T-helper 17 cell (primary cell): ENCODE measurements around the gene RAB38. TPM values are rescaled to one million over a fixed set of nuclear protein-coding genes. Genes with fewer than 3 reads are reported as not detected.

Experiments used
- ATAC-seq: fragments of 150-1000 bp; cut with Tn5 transposase; 2 replicates; pipeline ENCODE4 v1.10.0; 2021; ENCODE audit warnings: mild to moderate bottlenecking, moderate library complexity
- DNase-seq, 3 donors: peaks; one replicate each; pipeline versions ENCODE4 v3.0.0 to v3.0.0-alpha.2; 2020 to 2021
- H3K9me3 ChIP-seq: one replicate; pipeline ENCODE4 v1.7.0; 2013; ENCODE audit warnings: low read length, mild to moderate bottlenecking; ENCODE audit not compliant: control insufficient read depth, poor library complexity, severe bottlenecking
- H3K27ac Mint-ChIP-seq: one replicate; pipeline ENCODE4 v1.8.0; 2022; ENCODE audit warnings: mild to moderate bottlenecking, moderate library complexity, mixed read lengths
- H3K27me3 Mint-ChIP-seq: one replicate; pipeline ENCODE4 v1.8.0; 2022; ENCODE audit warnings: mixed read lengths
- H3K36me3 Mint-ChIP-seq: one replicate; pipeline ENCODE4 v1.8.0; 2022; ENCODE audit warnings: low read depth, mixed read lengths
- H3K4me1 Mint-ChIP-seq: one replicate; pipeline ENCODE4 v1.8.0; 2022; ENCODE audit warnings: mild to moderate bottlenecking, mixed read lengths
- H3K4me3 Mint-ChIP-seq: one replicate; pipeline ENCODE4 v1.8.0; 2022; ENCODE audit warnings: mild to moderate bottlenecking, moderate library complexity, mixed read lengths
- total RNA-seq, 4 donors: library from RNA in 2 of 4; stranded (reverse) in 2 of 4; gene quantifications; one replicate each; pipeline ENCODE4 v1.2.3 and lab custom pipeline; 2022 to 2026

RAB38 gene
- 1 to 10 TPM; 1.0 to 2.2 TPM for total RNA-seq
- 0.45 to 1.2 reads per million in 2 donors for total RNA-seq (lab: John Stamatoyannopoulos, UW)

GRCh38 chr11:88174709-88175568 lies at the start of gene RAB38:
RAB38 (minus strand) TSS chr11:88175443; CDS start chr11:88175384, 59 bp downstream.
- no peaks in the 10 kb centered on the region for H3K9me3 ChIP-seq
- H3K4me1 Mint-ChIP-seq = peaks cover 5% of the 10 kb centered on the region
- ATAC-seq = peak; percentile 66
- H3K27me3 Mint-ChIP-seq = peaks cover 6% of the 10 kb centered on the region
- DNase-seq = no peak
- H3K27ac Mint-ChIP-seq = no peak within 1 kb of the TSS
- H3K4me3 Mint-ChIP-seq = peak within 1 kb of the TSS; percentile 79
- H3K36me3 Mint-ChIP-seq = no peaks in the 10 kb centered on the region

GRCh38 chr11:88213406-88213805 lies 38.2 kb upstream of the RAB38 start:
- Mint-ChIP-seq H3K4me3 (no peak overlapping the region), H3K27me3 (no peaks in the 10 kb centered on the region), H3K4me1 (no peaks in the 10 kb centered on the region), H3K36me3 (no peaks in the 10 kb centered on the region), H3K27ac (no peak overlapping the region)
- ATAC-seq (no peak), DNase-seq (no peak)
- H3K9me3 ChIP-seq = no peaks in the 10 kb centered on the region

- H3K9me3 ChIP-seq = no peaks in the 10 kb centered on the region
- Mint-ChIP-seq H3K27ac (no peak overlapping the region), H3K36me3 (no peaks in the 10 kb centered on the region), H3K4me1 (no peaks in the 10 kb centered on the region), H3K27me3 (no peaks in the 10 kb centered on the region), H3K4me3 (no peak overlapping the region)
- DNase-seq (no peak), ATAC-seq (no peak)
Observed at GRCh38 chr11:88212300-88212699, 37.1 kb upstream of the RAB38 start.

GRCh38 chr11:88208745-88209144 lies 33.5 kb upstream of the RAB38 start:
- Mint-ChIP-seq H3K36me3 (peaks cover 1% of the 10 kb centered on the region), H3K27ac (no peak overlapping the region)
- ATAC-seq = no peak

GRCh38 chr11:88206751-88207150 lies 31.5 kb upstream of the RAB38 start:
- H3K9me3 ChIP-seq = no peaks in the 10 kb centered on the region
- ATAC-seq (no peak), DNase-seq (no peak)
- no peak overlapping the region for H3K27ac Mint-ChIP-seq
- no peak overlapping the region for H3K4me3 Mint-ChIP-seq
- H3K36me3 Mint-ChIP-seq = peaks cover 2% of the 10 kb centered on the region
- no peaks in the 10 kb centered on the region for H3K27me3 Mint-ChIP-seq
- no peaks in the 10 kb centered on the region for H3K4me1 Mint-ChIP-seq

More at GRCh38 chr11:88208745-88209144, 33.5 kb upstream of the RAB38 start:
- H3K9me3 ChIP-seq = no peaks in the 10 kb centered on the region
- no peak for DNase-seq
- Mint-ChIP-seq H3K4me1 (no peaks in the 10 kb centered on the region), H3K4me3 (no peak overlapping the region), H3K27me3 (no peaks in the 10 kb centered on the region)

- H3K4me1 Mint-ChIP-seq = no peaks in the 10 kb centered on the region
- ATAC-seq (no peak), DNase-seq (no peak)
- H3K27me3 Mint-ChIP-seq = no peaks in the 10 kb centered on the region
- H3K4me3 Mint-ChIP-seq = no peak overlapping the region
- no peak overlapping the region for H3K27ac Mint-ChIP-seq
- H3K36me3 Mint-ChIP-seq = peaks cover 2% of the 10 kb centered on the region
- H3K9me3 ChIP-seq = no peaks in the 10 kb centered on the region
Observed at GRCh38 chr11:88204353-88204752, 29.1 kb upstream of the RAB38 start.

GRCh38 chr11:88203604-88204003 lies 28.4 kb upstream of the RAB38 start:
- Mint-ChIP-seq H3K4me1 (no peaks in the 10 kb centered on the region), H3K27me3 (no peaks in the 10 kb centered on the region)
- DNase-seq = no peak

GRCh38 chr11:88202498-88202897 lies 27.3 kb upstream of the RAB38 start:
- H3K9me3 ChIP-seq = peaks cover 5% of the 10 kb centered on the region
- ATAC-seq (no peak), DNase-seq (no peak)
- no peak overlapping the region for H3K4me3 Mint-ChIP-seq
- H3K36me3 Mint-ChIP-seq = peaks cover 5% of the 10 kb centered on the region
- no peaks in the 10 kb centered on the region for H3K27me3 Mint-ChIP-seq
- no peaks in the 10 kb centered on the region for H3K4me1 Mint-ChIP-seq
- H3K27ac Mint-ChIP-seq = no peak overlapping the region

More at GRCh38 chr11:88203604-88204003, 28.4 kb upstream of the RAB38 start:
- ATAC-seq = no peak
- H3K9me3 ChIP-seq = no peaks in the 10 kb centered on the region
- Mint-ChIP-seq H3K27ac (no peak overlapping the region), H3K4me3 (no peak overlapping the region), H3K36me3 (peaks cover 5% of the 10 kb centered on the region)

- Mint-ChIP-seq H3K4me1 (no peaks in the 10 kb centered on the region), H3K27me3 (no peaks in the 10 kb centered on the region), H3K27ac (no peak overlapping the region), H3K36me3 (peaks cover 3% of the 10 kb centered on the region), H3K4me3 (no peak overlapping the region)
- ATAC-seq (no peak), DNase-seq (no peak)
- H3K9me3 ChIP-seq = peaks cover 13% of the 10 kb centered on the region
Observed at GRCh38 chr11:88196393-88196792, 21.1 kb upstream of the RAB38 start.

GRCh38 chr11:88195908-88196307 lies 20.7 kb upstream of the RAB38 start:
- H3K9me3 ChIP-seq = peaks cover 13% of the 10 kb centered on the region
- no peak overlapping the region for H3K27ac Mint-ChIP-seq
- H3K4me3 Mint-ChIP-seq = no peak overlapping the region
- ATAC-seq (no peak), DNase-seq (no peak)
- no peaks in the 10 kb centered on the region for H3K27me3 Mint-ChIP-seq
- H3K36me3 Mint-ChIP-seq = peaks cover 3% of the 10 kb centered on the region
- no peaks in the 10 kb centered on the region for H3K4me1 Mint-ChIP-seq

GRCh38 chr11:88194990-88195389 lies 19.7 kb upstream of the RAB38 start:
- H3K4me3 Mint-ChIP-seq = no peak overlapping the region
- H3K27me3 Mint-ChIP-seq = no peaks in the 10 kb centered on the region
- peaks cover 3% of the 10 kb centered on the region for H3K36me3 Mint-ChIP-seq
- ATAC-seq (no peak), DNase-seq (no peak)
- no peak overlapping the region for H3K27ac Mint-ChIP-seq
- H3K4me1 Mint-ChIP-seq = no peaks in the 10 kb centered on the region
- peaks cover 13% of the 10 kb centered on the region for H3K9me3 ChIP-seq

- H3K36me3 Mint-ChIP-seq = no peaks in the 10 kb centered on the region
- ATAC-seq (no peak), DNase-seq (no peak)
- H3K27me3 Mint-ChIP-seq = no peaks in the 10 kb centered on the region
- H3K9me3 ChIP-seq = peaks cover 13% of the 10 kb centered on the region
- no peak overlapping the region for H3K27ac Mint-ChIP-seq
- no peaks in the 10 kb centered on the region for H3K4me1 Mint-ChIP-seq
- no peak overlapping the region for H3K4me3 Mint-ChIP-seq
Observed at GRCh38 chr11:88193278-88193677, 18.0 kb upstream of the RAB38 start.

GRCh38 chr11:88188932-88189253 lies 13.7 kb upstream of the RAB38 start:
- H3K9me3 ChIP-seq = no peaks in the 10 kb centered on the region
- no peak for ATAC-seq
- Mint-ChIP-seq H3K4me3 (no peak overlapping the region), H3K36me3 (no peaks in the 10 kb centered on the region), H3K27me3 (no peaks in the 10 kb centered on the region), H3K4me1 (no peaks in the 10 kb centered on the region), H3K27ac (no peak overlapping the region)
- no peak for DNase-seq
